Erythroblast (primary cell): ENCODE measurements around the gene PLCL2.

Experiments used
- DNase-seq, 2 experiments: peaks; one replicate each; lab custom pipeline; 2025; lab: John Stamatoyannopoulos, UW
- GATA1 ChIP-seq: IDR thresholded peaks from 2 replicates; pipeline ENCODE4 v1.6.1; 2011; ENCODE audit warnings: low read depth, mild to moderate bottlenecking, control low read depth, low read length, moderate library complexity
- POLR2A ChIP-seq: IDR thresholded peaks from 2 replicates; pipeline ENCODE4 v1.6.1; 2011; ENCODE audit warnings: mild to moderate bottlenecking, low read length

The PLCL2 gene

GRCh38 chr3:17055374-17056276 is 170.9 kb downstream of the PLCL2 start:
- TF ChIP-seq POLR2A (no peak), GATA1 (no peak)
- DNase-seq, result no peak

GRCh38 chr3:17057321-17057720 is 172.6 kb downstream of the PLCL2 start:
- DNase-seq, result peak; percentile 11 to 17

DNA sequence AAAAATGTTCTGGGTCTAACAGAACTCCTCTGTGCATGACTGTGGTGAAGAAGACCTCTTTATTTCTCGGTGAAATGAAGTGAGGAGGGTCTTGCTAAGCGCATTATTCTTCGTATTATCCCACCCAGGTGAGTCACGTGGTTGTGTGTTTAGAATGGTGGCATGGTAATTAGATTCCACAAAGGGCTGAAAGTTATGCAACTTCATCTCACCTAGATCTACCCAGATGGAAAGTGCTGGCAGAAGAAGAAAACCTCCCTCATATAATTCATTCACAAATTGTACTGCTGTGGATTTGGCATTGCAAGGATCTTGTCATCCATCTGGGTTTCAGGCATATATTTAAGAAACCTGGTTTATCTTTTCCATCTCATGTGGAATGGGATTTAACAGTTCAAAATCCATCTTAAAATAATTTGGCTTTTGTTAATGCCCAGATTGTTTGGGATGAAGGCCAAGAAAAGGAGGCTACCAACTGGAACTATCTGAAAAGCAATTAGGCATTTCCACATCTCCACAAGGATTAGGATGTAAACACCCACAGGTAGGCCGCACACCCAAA is 175.3 kb downstream of the PLCL2 start:
- TF ChIP-seq POLR2A (no peak), GATA1 (no peak)
- no peak for DNase-seq

More at GRCh38 chr3:17057321-17057720, 172.6 kb downstream of the PLCL2 start:
- no peak for TF ChIP-seq POLR2A
- TF ChIP-seq GATA1, result no peak

DNA sequence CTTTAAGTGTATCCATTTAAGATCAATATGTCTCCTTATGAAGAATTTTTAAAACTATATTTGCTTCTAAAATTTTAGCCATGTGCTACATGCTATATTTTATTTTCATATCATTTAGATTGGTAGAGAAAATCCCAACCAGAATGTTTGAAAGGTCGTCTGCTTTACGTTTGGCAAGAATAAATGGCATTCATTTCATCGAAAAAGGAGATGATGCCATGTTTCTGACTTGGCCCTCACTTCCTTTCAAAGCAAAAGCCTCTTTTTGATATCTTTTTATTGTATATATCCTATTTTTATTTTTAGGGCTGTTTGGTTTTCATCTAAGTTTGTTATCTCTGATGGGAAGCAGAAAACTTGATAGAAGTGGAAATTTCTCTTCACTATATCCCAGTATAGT is 176.2 kb downstream of the PLCL2 start:
- TF ChIP-seq GATA1 (no peak), POLR2A (no peak)
- no peak for DNase-seq

GRCh38 chr3:17062736-17063135 is 178.0 kb downstream of the PLCL2 start:
- TF ChIP-seq POLR2A (no peak), GATA1 (no peak)
- no peak for DNase-seq

DNA sequence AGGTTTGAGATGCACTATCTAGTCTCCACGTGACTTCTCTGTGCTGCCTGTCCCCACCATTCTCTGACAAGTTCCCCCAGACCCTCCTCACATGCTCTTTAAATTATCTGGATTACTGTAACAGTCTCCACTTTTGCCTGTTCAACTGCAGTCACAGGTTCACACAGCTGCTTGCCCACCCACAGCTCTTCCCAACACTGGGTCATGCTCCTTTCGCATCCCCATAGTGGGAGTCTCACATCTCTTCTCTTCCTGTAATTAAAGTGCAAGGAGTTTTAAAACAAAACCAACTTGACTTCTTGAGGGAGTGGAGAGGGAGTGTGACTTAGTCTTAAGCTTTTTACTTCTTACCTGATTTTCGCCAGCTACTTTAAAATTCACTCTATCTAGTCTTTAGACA is 178.8 kb downstream of the PLCL2 start:
- no peak for DNase-seq
- TF ChIP-seq POLR2A, result no peak
- no peak for TF ChIP-seq GATA1

DNA sequence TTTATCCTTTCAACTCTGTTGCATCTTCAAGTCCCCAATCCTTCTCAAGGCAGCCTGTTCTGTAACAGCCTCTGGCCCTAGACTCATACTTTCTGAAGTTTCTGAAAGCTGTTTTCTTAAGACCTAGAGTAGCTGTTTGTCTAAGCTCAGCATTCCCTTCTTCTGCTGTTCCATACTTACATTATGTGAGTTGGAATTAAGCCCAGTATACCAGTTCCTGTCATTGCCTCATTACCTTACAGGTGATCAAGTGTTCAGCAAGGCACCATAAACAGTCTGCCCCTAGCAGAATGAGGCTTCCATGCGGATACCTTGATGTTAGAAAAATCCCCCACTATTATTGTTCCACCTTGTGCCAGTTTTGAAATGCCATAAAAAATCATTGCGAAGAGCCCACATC is 180.6 kb downstream of the PLCL2 start:
- TF ChIP-seq POLR2A (no peak), GATA1 (no peak)
- DNase-seq, result no peak

GRCh38 chr3:17065881-17066280 is 181.1 kb downstream of the PLCL2 start:
- DNase-seq, result no peak
- TF ChIP-seq POLR2A (no peak), GATA1 (no peak)

DNA sequence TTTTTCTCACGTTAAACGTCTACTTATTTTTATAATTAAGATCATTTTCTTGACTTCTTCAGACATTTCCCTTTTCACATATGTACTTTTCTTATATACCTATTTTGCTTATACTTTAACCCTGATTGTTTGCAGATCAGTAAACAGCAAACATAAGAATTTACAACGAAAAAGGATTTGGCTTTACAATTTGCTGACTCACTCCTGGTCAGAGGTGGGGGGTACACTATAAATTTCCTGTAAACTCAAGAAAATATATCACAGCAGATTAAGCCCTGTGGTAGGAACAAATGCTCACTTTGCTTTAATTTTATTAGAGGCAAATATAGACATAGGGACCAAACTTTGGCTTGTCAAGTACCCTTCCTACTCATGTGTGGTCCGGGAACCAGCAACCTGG is 185.0 kb downstream of the PLCL2 start:
- TF ChIP-seq POLR2A (no peak), GATA1 (no peak)
- DNase-seq, result no peak

- no peak for DNase-seq
- TF ChIP-seq POLR2A, result no peak
- no peak for TF ChIP-seq GATA1
Measured at GRCh38 chr3:17070161-17070959, 185.6 kb downstream of the PLCL2 start.

GRCh38 chr3:17074559-17074958 is 189.8 kb downstream of the PLCL2 start:
- TF ChIP-seq GATA1 (no peak), POLR2A (no peak)
- DNase-seq, result no peak

GRCh38 chr3:17075358-17075757 is 190.6 kb downstream of the PLCL2 start:
- no peak for DNase-seq
- TF ChIP-seq POLR2A (no peak), GATA1 (no peak)

DNA sequence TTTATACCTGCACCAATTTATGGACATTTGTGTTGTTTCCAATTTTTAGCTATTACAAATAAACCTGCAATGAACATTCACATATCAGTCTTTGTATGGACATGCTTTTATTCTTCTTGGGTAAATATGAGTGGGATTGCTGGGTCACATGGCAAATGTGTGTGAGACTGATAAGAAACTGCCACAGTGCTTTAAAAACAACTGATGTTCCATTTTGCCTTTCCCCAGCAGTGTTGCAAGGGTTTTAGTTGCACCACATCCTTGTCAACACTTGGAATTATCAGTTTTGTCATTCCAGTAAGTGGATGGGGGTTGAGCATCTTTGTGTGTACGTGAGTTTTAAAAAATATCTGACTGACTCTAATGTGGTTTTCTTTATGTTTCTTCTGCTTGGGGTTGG is 191.2 kb downstream of the PLCL2 start:
- peak; percentile 12 to 43 for DNase-seq
- TF ChIP-seq POLR2A (no peak), GATA1 (no peak)
